Ovary (tissue), 9 donors: ENCODE results near the gene ARPC4. TPM values are rescaled to one million over a fixed set of nuclear protein-coding genes. Genes with fewer than 3 reads are reported as not detected.

ENCODE experiments used
- DNase-seq, 5 donors: peaks; one replicate each; pipeline ENCODE4 v3.0.0-alpha.2; 2019 to 2020
- H3K27ac ChIP-seq, 2 donors: fragments of 200-600 bp; one replicate each; pipeline versions ENCODE4 v1.5.1 to v1.8.0; 2019 to 2022
- H3K27me3 ChIP-seq: fragments of 200-600 bp; one replicate; pipeline ENCODE4 v1.8.0; 2022
- H3K36me3 ChIP-seq: fragments of 200-600 bp; sonication (generic); one replicate; pipeline ENCODE4 v1.5.1; 2019
- H3K4me1 ChIP-seq: one replicate; pipeline ENCODE4 v1.8.1; 2013; ENCODE audit warnings: mild to moderate bottlenecking, moderate library complexity; ENCODE audit not compliant: insufficient read depth
- H3K4me3 ChIP-seq: fragments of 200-600 bp; sonication (generic); one replicate; pipeline ENCODE4 v1.5.1; 2017
- H3K9me3 ChIP-seq, 2 donors: fragments of 200-600 bp in 1 of 2; sonication (generic) in 1 of 2; one replicate each; pipeline versions ENCODE4 v1.5.1 to v1.8.1; 2013 to 2019; ENCODE audit warnings: mild to moderate bottlenecking in 1 of 2, moderate library complexity in 1 of 2
- EP300 ChIP-seq: sonication (generic); formaldehyde crosslinking; IDR thresholded peaks from one replicate; pipeline ENCODE4 v1.6.1; 2017; ENCODE audit warnings: antibody characterized with exemption
- POLR2A ChIP-seq: fragments of 450-650 bp; IDR thresholded peaks from one replicate; pipeline ENCODE4 v1.6.1; 2017; ENCODE audit warnings: antibody characterized with exemption, mild to moderate bottlenecking, moderate library complexity
- WGBS, 3 donors: extraction: QIAGEN DNeasy Blood & Tissue Kit in 1 of 3; methylation state at CpG; one replicate each; pipeline versions ENCODE4 v1.1.5 to v1.1.7; 2013 to 2017; 5-methylcytosine and 5-hydroxymethylcytosine counted together
- intact Hi-C, 4 donors: fragments of 100-400 bp; cut with DNase I; formaldehyde crosslinking; loops; one replicate each; pipeline versions ENCODE4 v1.11.0 to v1.15.1; 2022 to 2023
- polyA plus RNA-seq, 2 donors: library from polyadenylated mRNA; stranded (reverse); fragments of 200-250 nt in 1 of 2; fragments of 350-450 nt in 1 of 2; fragmentation: Illumina TruSeq in 1 of 2; extraction: RNeasy Lipid Tissue Mini Kit (QIAGEN cat#74804) in 1 of 2; gene quantifications; one replicate each; pipeline ENCODE4 v1.2.3, GENCODE V29; 2013 to 2014
- total RNA-seq, 7 donors: library from RNA; depleted of rRNA in 2 of 7; stranded (reverse); fragments of >200 nt in 2 of 7; fragmentation: NEBNext Ultra II Directional in 3 of 7; extraction: Animal tissue kit (Norgen Biotek cat#: 25700) in 3 of 7; gene quantifications; one replicate each; pipeline versions ENCODE4 v1.1.0 to v1.2.4, GENCODE V29; 2016 to 2023
- TF ChIP-seq, protein P1 (sequence below), 3 donors: fragments of 450-650 bp in 2 of 3; fragments of 200-600 bp in 1 of 3; IDR thresholded peaks; one replicate each; pipeline versions ENCODE4 v1.5.1 to v1.8.0; 2016 to 2022; ENCODE audit warnings: antibody characterized with exemption in 3 of 3, mild to moderate bottlenecking in 1 of 3
- donor health status: DM: no; HTN: no; CAD: no; lungs with moderate emphysema.
- donor health status: DM: no; HTN: no; CAD: no.
- donor health status: Bipolar disorder and iron deficiency.
- donor health status: DM: yes; HTN: yes; CAD: no.
- donor health status: DM: no; HTN: no; CAD: no.
- donor health status: DM: yes; HTN: yes; CAD: no.

ARPC4 gene
- total and polyA plus RNA-seq, 9 donors = 58.3 to 189 (median 85.1) TPM

DNA sequence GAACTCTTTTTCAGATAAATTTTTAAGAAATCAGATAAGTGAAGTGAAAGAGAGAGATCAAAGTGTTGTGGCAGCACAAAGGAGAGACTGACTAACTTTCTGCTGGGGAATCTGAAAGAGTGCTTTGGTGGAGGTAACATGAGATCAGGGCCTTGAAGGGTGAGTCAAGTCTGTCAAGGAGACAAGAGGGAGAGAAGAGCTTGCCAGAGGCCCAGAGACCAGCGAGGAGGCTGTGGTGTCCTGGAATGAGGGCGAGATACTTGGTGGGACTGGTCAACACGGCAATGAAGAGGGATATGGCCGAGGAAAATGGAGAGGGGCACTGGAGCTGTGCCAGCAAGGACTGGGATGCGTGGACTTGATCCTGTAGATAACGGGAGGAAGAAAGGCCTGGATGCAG lies 5.2 kb upstream of the ARPC4 start:
- no peaks in the 10 kb centered on the region for H3K27me3 ChIP-seq
- TF ChIP-seq EP300 = no peak
- TF ChIP-seq, protein P1, sequence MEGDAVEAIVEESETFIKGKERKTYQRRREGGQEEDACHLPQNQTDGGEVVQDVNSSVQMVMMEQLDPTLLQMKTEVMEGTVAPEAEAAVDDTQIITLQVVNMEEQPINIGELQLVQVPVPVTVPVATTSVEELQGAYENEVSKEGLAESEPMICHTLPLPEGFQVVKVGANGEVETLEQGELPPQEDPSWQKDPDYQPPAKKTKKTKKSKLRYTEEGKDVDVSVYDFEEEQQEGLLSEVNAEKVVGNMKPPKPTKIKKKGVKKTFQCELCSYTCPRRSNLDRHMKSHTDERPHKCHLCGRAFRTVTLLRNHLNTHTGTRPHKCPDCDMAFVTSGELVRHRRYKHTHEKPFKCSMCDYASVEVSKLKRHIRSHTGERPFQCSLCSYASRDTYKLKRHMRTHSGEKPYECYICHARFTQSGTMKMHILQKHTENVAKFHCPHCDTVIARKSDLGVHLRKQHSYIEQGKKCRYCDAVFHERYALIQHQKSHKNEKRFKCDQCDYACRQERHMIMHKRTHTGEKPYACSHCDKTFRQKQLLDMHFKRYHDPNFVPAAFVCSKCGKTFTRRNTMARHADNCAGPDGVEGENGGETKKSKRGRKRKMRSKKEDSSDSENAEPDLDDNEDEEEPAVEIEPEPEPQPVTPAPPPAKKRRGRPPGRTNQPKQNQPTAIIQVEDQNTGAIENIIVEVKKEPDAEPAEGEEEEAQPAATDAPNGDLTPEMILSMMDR (IDR thresholded peaks at IDR 0.05) = no peak
- no peak for TF ChIP-seq POLR2A
- H3K4me1 ChIP-seq = peaks cover 3% of the 10 kb centered on the region
- WGBS, 3 donors = 80 to 83% (median 81%) methylated on average over 6 of the region's 6 CpGs
- no peak overlapping the region for H3K4me3 ChIP-seq
- no peak overlapping the region for H3K27ac ChIP-seq
- intact Hi-C loops = no loop called here
- no peaks in the 10 kb centered on the region for H3K9me3 ChIP-seq
- H3K36me3 ChIP-seq = no peaks in the 10 kb centered on the region
- no peak for DNase-seq

DNA sequence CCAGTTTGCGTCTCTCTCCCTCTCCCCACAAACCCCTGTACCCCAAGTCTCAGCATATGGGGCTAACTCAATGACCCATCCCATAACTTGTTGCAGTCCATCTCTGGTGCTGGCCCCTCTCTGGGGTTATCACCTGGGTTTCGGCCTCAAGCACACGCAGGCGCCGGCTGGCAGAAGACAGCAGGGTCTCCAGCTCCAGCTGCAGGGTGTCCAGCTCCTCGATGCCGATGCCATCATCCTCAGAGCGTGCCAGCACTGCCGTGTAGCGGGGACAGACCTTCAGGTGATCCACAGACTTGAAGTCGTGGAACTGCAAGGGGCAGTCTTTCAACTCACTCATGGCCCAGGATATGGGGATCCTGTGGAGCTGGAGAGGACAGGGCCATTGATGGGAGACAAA lies 1.8 kb upstream of the ARPC4 start:
- no peaks in the 10 kb centered on the region for H3K27me3 ChIP-seq
- no peak overlapping the region for H3K27ac ChIP-seq
- WGBS, 3 donors = 74 to 86% (median 82%) methylated on average over 11 of the region's 11 CpGs
- TF ChIP-seq EP300 = no peak
- no peak for TF ChIP-seq POLR2A
- TF ChIP-seq, protein P1 (IDR thresholded peaks at IDR 0.05) = no peak
- intact Hi-C loops = loop anchor here in 1 of 4 donors (10.0 kb wide), 1 partner anchor 56 kb away; the partner anchor contains the start of gene BRPF1
- no peaks in the 10 kb centered on the region for H3K36me3 ChIP-seq
- no peaks in the 10 kb centered on the region for H3K9me3 ChIP-seq
- DNase-seq = no peak
- no peak overlapping the region for H3K4me3 ChIP-seq
- peaks cover 9% of the 10 kb centered on the region for H3K4me1 ChIP-seq

DNA sequence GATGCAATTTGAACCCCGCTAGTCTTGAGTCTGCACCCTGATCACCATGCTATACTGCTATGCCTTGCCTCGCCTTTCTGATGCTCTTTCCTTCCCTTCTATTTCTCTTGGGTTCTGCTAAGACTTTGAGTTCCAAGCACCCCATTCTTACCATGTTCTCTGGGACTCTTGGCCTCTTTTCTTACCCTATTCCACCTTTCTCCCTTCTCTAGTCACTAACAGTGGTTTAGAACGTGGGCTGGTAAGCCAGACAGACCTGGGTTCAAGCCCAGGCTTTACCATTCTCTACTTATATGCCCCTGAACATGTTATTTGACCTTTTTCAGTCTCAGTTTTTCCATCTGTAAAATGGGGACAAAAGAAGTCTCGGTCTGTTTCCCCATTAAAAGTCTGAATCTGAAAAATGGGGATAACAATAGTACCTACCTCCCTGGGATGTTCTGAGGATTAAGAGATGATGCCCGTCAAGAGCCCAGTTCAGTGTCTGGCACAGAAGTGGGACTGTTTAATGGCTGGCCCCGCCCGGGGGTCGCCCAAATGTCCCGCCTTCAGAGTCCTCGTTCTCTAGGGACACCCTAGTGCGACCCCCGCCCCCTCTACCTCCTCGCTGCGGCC lies 985 bp upstream of the ARPC4 start:
- H3K4me3 ChIP-seq = peak overlapping the region; percentile 58
- H3K27ac ChIP-seq = peak overlapping the region; percentile 68 to 96
- no peak for DNase-seq
- intact Hi-C loops = loop anchor here in 3 of 4 donors (2.0 to 10.0 kb wide), 2 partner anchors 21 to 57 kb away; partner anchors contain the start of gene BRPF1 (in 1 of the 3)
- WGBS, 3 donors = 15 to 17% (median 17%) methylated on average over 14 of the region's 14 CpGs
- no peaks in the 10 kb centered on the region for H3K9me3 ChIP-seq
- no peaks in the 10 kb centered on the region for H3K36me3 ChIP-seq
- peaks cover 9% of the 10 kb centered on the region for H3K4me1 ChIP-seq
- TF ChIP-seq POLR2A = no peak
- TF ChIP-seq EP300 = no peak
- TF ChIP-seq, protein P1 (IDR thresholded peaks at IDR 0.05) = no peak
- H3K27me3 ChIP-seq = no peaks in the 10 kb centered on the region

DNA sequence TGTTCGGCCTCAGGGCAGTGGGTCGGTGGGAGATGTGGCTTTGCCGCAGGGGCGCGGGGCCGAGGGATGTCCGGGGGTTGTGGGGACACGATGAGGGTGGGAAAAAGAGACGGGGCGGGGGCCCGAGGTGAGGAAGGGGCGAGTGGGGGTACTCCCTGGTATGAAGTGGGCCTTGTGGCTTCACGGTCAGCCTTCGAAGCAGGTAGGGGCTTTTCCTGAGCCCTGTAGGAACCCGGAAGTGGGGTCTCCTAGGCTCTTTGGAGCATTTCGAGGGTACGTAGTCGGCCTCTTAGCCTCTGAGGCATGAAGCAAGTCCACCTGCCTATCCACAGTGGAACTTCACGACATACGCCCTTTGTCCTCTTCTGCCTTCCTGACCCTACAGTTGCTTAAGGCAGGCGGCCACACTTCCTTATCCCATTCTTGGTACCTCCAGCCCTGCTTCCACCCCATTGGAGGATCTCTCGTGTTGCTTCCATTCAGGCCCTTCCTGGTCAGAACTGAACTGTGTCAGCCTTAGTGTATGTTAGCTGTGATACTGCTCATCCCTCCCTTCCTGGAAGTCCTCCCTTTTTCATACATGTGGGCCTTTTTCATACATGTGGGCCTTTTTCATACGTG lies 389 bp downstream of the ARPC4 start:
- peak overlapping the region; percentile 58 for H3K4me3 ChIP-seq
- no peaks in the 10 kb centered on the region for H3K27me3 ChIP-seq
- H3K9me3 ChIP-seq = no peaks in the 10 kb centered on the region
- H3K27ac ChIP-seq = peak overlapping the region; percentile 68 to 96
- H3K4me1 ChIP-seq = peaks cover 9% of the 10 kb centered on the region
- 1% methylated on average over 23 of the region's 23 CpGs for WGBS, 3 donors
- no peak for TF ChIP-seq POLR2A
- TF ChIP-seq EP300 = no peak
- TF ChIP-seq, protein P1 (IDR thresholded peaks at IDR 0.05) = no peak
- H3K36me3 ChIP-seq = peaks cover 1% of the 10 kb centered on the region
- no peak for DNase-seq
- intact Hi-C loops = loop anchor here in 3 of 4 donors (2.0 to 10.0 kb wide), 2 partner anchors 22 to 58 kb away; partner anchors contain the start of gene BRPF1 (in 1 of the 3)
